Measurements from ENCODE around the gene NSG1.

- TF ChIP-seq CTCF (IDR thresholded peaks at IDR 0.05) (no peak), EP300 (IDR thresholded peaks at IDR 0.05) (no peak), POLR2AphosphoS5 (IDR thresholded peaks at IDR 0.05) (no peak)
Observed at GRCh38 chr4:4401036-4401435, 14.1 kb downstream of the NSG1 start.
